Right ventricle myocardium superior (tissue), 1 donor: ENCODE measurements around the gene GPR89A. TPM values are rescaled to one million over a fixed set of nuclear protein-coding genes. Genes with fewer than 3 reads are reported as not detected.
A peak's percentile ranks its signal among the peaks of the same experiment; 100 is the strongest.
"Not testable (repeated sequence)": the region's sequence is repeated elsewhere in the genome, so short reads cannot be mapped to it uniquely, and the experiment has no call there.

ENCODE experiments used
- ATAC-seq: fragments of 200-7000 bp; cut with Tn5 transposase; one replicate; pipeline ENCODE4 v1.9.1; 2020; ENCODE audit warnings: mild to moderate bottlenecking; ENCODE audit not compliant: poor library complexity
- DNase-seq: peaks from one replicate; pipeline ENCODE4 v3.0.0-alpha.2; 2020
- intact Hi-C: fragments of 100-400 bp; cut with DNase I; formaldehyde crosslinking; loops from one replicate; pipeline ENCODE4 v1.11.2; 2022
- long read RNA-seq: library from polyadenylated mRNA; unstranded; transcript quantifications from one replicate; pipeline ENCODE4 v2.0.0, GENCODE V29; 2021
- total RNA-seq: library from RNA; stranded (reverse); fragmentation: NEBNext Ultra II Directional; extraction: Animal tissue kit (Norgen Biotek cat#: 25700); gene quantifications from one replicate; pipeline ENCODE4 v1.2.1, GENCODE V29; 2021
- donor health status: DM: no; HTN: yes; CAD: no; lungs with severe emphysema.

Gene GPR89A
- 7.1 TPM for total RNA-seq
- long read RNA-seq, transcript GPR89A-201 (14 exons, 2,120 nt): major isoform, 20 of 20 reads
- long read RNA-seq, partial matches to known transcripts: 0 of 20 reads
- long read RNA-seq, other reads (novel, unspliced or antisense): 0 of 20 reads

GRCh38 chr1:145607833-145608733 lies at the start of gene GPR89A:
Gene GPR89A (plus strand): TSS chr1:145607988. CDS start chr1:145608134, 146 bp downstream.
- intact Hi-C loops: not testable (repeated sequence)
- peak; percentile 100 for ATAC-seq
- peak; percentile 97 for DNase-seq

GRCh38 chr1:145586820-145587219 lies 21.0 kb upstream of the GPR89A start:
- ATAC-seq, DNase-seq, intact Hi-C loops: not testable (repeated sequence)

DNA sequence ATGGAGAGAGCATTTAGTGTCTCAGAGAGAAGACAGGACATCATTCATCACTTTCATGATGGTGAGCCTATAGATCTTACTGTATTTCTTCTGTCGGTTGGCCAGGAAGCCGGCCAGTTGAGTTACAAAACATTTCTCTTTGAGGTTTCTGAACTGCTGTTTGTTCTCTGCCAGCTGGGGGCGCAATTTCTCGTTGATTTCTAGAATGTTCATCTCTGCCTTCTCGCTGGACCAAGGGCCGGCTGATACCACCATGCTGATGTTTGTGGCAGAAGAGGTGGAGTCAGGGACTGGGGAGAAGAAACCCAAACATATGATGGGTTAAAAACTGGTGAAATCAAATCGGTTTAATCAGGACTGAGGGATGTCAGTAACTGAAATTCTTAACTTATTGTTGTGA lies 17.0 kb upstream of the GPR89A start:
- DNase-seq: peak; percentile 38
- ATAC-seq, intact Hi-C loops: not testable (repeated sequence)

- intact Hi-C loops, ATAC-seq, DNase-seq: not testable (repeated sequence)
These were observed 15.4 kb upstream of the GPR89A start for GRCh38 chr1:145592347-145592746.

DNA sequence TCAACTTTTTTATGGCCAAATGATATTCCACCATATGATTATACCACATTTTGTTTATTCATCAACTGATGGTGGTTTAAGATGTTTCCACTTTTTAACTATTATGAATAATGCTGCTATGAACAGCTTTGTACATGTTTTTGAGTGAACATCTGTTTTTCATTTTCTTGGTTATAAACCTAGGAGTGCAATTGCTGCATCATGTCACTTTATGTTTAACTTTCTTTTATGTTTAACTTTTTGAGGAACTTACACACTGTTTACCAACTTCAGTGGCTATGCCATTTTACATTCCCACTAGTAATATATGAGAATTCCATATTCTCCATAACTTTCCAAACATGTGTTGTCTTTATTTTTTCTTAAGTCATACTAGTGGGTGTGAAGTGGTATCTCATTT lies 12.4 kb upstream of the GPR89A start:
- ATAC-seq, DNase-seq, intact Hi-C loops: not testable (repeated sequence)

GRCh38 chr1:145596236-145596635 lies 11.6 kb upstream of the GPR89A start:
- intact Hi-C loops, ATAC-seq, DNase-seq: not testable (repeated sequence)

- ATAC-seq, intact Hi-C loops, DNase-seq: not testable (repeated sequence)
These were observed 8.4 kb upstream of the GPR89A start for GRCh38 chr1:145599426-145599825.

- DNase-seq (no peak), ATAC-seq (no peak)
- intact Hi-C loops: no loop called here
These were observed 6.2 kb upstream of the GPR89A start for GRCh38 chr1:145601593-145601992.

GRCh38 chr1:145606840-145607239 lies 948 bp upstream of the GPR89A start:
- intact Hi-C loops, ATAC-seq, DNase-seq: not testable (repeated sequence)

DNA sequence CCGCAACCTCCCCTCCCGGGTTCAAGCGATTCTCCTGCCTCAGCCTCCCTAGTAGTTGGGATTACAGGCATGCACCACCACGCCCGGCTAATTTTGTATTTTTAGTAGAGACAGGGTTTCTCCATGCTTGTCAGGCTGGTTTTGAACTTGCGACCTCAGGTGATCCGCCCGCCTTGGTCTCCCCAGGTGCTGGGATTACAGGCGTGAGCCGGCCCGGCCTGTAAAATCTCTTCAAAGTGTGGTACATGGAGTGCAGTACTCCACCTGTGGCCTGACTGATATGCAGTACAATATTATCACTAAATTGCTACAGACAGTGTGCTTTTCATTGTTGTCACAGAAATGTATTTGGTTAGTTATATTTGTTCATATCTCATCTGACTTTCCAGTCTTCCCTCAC lies 499 bp upstream of the GPR89A start:
- ATAC-seq, DNase-seq, intact Hi-C loops: not testable (repeated sequence)

DNA sequence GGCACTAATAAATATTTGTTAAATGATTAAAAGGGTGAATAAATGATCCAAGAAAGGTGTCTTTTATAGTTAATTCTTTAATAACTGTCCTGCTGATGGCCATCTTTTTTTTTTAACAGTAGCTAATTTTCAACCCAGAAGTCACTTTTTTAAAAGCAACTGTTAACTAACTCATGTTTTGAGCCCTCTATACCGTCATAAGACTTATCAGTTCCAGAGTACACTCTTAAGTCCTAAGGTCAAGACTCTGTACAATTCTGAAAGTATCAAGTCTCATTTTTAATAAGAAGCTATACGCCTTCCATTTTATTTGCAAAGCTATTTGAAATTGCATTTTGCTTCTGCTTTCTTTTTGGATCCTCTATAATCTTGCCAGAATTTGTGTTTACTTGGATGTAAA lies 3.0 kb downstream of the GPR89A start:
- ATAC-seq, intact Hi-C loops, DNase-seq: not testable (repeated sequence)

GRCh38 chr1:145620073-145620472 lies 12.3 kb downstream of the GPR89A start:
- DNase-seq, intact Hi-C loops: not testable (repeated sequence)

DNA sequence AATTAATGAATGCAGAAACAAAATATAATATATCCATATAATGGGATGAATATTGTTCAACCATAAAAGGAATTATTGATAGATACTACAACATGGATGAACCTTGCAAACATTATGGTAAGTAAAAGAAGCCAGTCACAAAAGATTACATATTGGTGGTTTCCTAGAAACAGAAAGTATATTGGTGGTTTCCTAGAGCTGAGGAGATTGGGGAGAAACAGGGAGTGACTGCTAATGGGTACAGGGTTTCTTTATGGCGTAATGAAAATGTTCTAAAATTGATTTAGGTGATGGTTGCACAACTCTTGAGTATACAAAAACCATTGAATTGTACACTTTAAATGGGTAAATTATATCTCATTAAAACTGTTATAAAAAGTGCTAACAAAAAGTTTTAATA lies 14.4 kb downstream of the GPR89A start:
- ATAC-seq, DNase-seq, intact Hi-C loops: not testable (repeated sequence)

More at GRCh38 chr1:145620073-145620472, 12.3 kb downstream of the GPR89A start:
- not testable (repeated sequence) for ATAC-seq

GRCh38 chr1:145636237-145636636 lies 28.4 kb downstream of the GPR89A start:
- intact Hi-C loops, ATAC-seq, DNase-seq: not testable (repeated sequence)

- DNase-seq, intact Hi-C loops, ATAC-seq: not testable (repeated sequence)
These were observed 34.1 kb downstream of the GPR89A start for GRCh38 chr1:145641886-145642285.

- DNase-seq, intact Hi-C loops, ATAC-seq: not testable (repeated sequence)
These were observed 36.2 kb downstream of the GPR89A start for GRCh38 chr1:145643990-145644389.

- ATAC-seq (peak; percentile 98), DNase-seq (peak; percentile 47)
- intact Hi-C loops: not testable (repeated sequence)
These were observed 48.6 kb downstream of the GPR89A start for GRCh38 chr1:145656245-145656943.

- intact Hi-C loops, ATAC-seq, DNase-seq: not testable (repeated sequence)
These were observed 54.7 kb downstream of the GPR89A start for GRCh38 chr1:145662502-145662901.

DNA sequence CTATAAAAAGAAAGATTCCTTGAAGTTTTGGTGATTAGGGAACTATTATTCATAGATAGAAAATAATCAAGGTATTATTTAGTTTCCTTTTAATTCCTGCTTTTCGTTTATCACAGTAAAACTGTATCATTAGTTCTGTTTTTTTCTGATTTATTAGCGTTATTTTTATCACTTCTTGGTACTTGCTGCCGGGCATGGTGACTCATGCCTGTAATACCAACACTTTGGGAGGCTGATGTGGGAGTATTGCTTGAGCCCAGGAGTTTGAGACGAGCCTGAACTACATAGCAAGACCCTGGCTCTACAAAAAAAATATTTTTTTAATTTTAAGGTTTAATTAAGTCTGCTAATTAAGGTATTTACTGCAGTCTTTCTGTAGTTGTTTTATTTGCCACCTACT lies 57.2 kb downstream of the GPR89A start:
- intact Hi-C loops, ATAC-seq, DNase-seq: not testable (repeated sequence)
